SH-SY5Y (cell line): Measurements from ENCODE around the gene ABCA13.

ENCODE experiments used
- GATA2 ChIP-seq: IDR thresholded peaks from 2 replicates; pipeline ENCODE4 v1.6.1; 2011; ENCODE audit warnings: mild to moderate bottlenecking, low read depth, low read length
- GATA3 ChIP-seq: IDR thresholded peaks from 2 replicates; pipeline ENCODE4 v1.6.1; 2011; ENCODE audit warnings: low read depth, mild to moderate bottlenecking, low read length, moderate library complexity

DNA sequence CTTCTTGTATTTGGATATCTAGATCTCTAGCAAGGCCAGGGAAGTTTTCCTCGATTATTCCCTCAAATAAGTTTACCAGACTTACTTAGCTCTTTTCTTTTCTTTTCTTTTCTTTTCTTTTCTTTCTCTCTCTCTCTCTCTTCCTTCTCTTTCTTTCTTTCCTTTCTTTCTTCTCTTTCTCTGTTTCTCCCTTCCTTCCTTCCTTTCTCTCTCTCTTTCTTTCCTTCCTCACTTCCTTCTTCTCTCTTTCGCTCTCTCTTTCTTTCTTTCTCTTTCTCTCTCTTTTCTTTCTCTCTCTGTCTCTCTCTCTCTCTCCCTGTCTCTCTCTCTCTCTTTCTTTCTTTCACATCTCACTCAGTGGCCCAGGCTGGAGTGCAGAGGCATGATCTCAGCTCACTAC is 45.2 kb upstream of the ABCA13 start:
- TF ChIP-seq GATA2 (no peak), GATA3 (no peak)
